ENCODE results near the gene HYOU1.

- no peak for TF ChIP-seq CTCF (IDR thresholded peaks at IDR 0.05; ENCODE audit: poor library complexity)
- no peak for TF ChIP-seq EZH2 (IDR thresholded peaks at IDR 0.05; ENCODE audit: borderline replicate concordance)
Measured at GRCh38 chr11:119026970-119027369, 30.0 kb downstream of the HYOU1 start.
